Measurements from ENCODE around the gene UROC1.
"Not testable (repeated sequence)": the region's sequence is repeated elsewhere in the genome, so short reads cannot be mapped to it uniquely, and the experiment has no call there.

UROC1 gene

GRCh38 chr3:126546549-126547239 lies 29.1 kb upstream of the UROC1 start:
- DNase-seq, result no peak

- no peak for DNase-seq
Measured at GRCh38 chr3:126546013-126546412, 28.4 kb upstream of the UROC1 start.

- no peak for DNase-seq
Measured at GRCh38 chr3:126545544-126545943, 28.0 kb upstream of the UROC1 start.

DNA sequence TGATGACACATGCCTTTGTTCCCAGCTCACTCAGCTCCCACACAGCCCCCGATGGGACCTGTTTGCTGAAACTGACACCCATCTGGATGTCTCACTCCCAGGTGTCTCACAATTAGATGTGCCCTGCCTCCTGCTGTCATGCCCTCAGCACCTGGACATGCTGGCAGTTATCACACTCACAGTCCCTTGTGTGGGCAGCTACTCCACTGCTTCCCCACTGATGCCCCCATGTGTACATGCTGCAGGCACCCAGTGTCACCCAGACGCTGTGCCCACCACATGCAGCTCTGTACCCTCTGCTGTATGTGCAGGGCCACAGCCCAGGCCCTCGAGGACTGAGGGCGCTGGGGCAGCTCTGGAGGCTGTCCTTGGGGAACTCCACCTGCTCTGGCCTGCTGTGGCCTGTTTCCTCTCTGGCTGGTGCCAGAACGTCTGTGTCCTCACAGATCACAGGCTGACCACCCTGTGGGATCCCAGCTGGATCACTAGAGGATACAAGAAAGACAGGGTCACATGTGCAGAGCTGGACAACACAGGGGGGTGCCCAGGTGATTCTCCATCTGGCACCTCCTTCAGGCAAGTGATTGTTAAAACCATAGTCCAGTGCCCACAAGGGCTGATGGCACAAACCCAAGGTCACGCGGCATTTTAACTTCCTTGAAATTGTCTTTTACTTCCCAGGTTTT lies 27.2 kb upstream of the UROC1 start:
- DNase-seq, result no peak

DNA sequence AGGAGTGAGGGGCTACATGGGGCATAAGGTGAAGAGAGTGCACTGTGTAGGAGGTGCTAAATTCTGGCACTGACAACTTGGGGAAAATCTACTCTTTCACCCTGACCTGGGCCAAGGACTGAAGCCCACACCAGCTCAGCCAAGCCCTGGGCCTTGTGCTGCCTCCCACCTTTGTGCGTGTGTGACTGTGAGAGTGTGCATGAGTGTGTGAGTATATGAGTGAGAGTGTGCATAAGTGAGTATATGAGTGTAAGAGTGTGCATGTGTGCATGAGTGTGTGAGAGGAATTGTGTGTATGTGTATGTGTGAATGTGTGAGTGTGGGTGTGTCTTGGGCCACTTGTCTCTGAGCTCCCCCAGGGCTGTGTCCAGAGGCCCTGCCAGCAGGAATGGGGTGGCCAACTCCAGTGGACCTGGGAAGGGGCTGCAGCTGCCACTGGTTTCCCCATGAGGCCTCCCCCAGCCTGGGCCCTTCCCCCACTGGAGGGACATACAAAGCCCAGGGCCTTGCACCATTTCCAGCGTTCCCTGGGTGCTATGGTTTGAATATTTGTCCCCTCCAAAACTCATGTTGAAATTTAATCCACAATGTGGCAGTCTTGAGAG lies 26.0 kb upstream of the UROC1 start:
- no peak for DNase-seq

DNA sequence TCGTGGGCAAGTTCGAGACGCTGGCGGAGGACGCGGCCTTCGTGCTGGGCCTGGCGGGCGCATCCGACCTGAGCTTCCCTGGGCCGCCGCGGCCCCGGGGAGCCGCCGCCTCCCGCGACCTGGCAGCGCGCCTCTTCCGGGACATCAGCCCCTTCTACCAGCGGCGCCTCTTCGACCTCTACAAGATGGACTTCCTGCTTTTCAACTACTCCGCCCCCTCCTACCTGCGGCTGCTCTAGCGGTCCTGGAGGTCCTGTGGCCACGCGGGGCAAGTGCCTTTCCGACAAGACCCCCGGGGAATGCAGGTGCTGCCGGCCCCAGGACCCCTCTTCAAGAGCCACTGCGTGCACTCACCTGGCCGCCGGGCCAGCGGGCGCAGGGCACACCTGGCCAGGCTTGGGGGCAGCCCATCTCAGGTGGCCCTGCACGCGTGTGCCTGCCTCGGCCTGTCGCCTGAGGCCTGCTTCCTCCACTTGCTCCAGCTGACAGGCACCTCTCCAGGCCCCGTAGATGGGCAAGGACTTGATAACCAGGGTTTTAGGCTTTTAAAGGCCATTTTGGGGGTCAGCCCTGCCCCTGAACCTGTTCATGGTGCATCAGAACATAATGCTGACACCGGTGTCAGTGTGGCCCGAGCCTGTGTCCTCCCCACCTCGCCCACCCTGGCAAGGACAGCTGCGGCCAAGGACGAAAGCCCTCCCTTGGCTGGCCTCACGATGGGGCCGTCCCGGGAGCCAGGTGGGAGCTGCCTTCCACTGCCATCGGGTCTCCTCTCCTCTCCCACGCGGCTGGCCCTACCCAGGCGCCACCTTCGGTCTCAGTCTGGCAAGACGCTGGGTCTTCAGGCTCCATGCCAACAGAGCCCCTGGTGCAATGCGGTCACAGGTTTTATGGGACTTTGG lies 25.0 kb upstream of the UROC1 start:
- no peak for DNase-seq

GRCh38 chr3:126541628-126542339 lies 24.2 kb upstream of the UROC1 start:
- DNase-seq, result no peak

DNA sequence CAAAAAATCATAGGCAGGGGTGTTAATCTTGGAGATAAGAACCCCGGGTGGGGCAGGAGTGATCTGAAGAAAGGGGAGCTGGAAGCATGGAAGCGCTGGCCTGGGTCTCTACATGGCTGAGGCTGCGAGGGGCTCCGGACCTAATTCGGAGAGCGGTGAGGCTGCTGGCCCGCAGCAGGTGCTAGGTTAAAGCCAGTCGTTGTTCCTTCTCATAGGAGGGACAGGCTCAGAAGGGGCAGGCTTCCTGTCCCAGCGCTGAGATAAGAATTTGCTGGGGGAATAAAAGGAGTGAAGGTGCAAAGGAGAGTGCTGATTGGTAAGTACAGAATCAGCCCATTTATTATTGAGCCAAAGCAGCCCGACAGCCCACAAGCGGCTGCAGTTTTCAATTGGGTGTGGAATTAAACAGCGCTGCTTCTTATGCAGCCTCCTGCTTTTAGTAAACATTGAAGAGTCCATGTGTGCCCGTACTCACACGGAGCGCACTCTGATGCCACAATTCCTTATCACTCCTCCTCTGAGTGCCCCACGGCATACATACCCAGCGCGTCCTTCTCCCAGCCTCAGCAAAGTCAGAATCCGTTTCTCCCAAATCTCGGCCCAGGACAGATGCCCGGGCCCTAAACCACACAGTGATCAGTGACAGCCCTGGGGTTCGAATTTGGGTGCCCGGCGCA lies 23.5 kb upstream of the UROC1 start:
- no peak for DNase-seq

DNA sequence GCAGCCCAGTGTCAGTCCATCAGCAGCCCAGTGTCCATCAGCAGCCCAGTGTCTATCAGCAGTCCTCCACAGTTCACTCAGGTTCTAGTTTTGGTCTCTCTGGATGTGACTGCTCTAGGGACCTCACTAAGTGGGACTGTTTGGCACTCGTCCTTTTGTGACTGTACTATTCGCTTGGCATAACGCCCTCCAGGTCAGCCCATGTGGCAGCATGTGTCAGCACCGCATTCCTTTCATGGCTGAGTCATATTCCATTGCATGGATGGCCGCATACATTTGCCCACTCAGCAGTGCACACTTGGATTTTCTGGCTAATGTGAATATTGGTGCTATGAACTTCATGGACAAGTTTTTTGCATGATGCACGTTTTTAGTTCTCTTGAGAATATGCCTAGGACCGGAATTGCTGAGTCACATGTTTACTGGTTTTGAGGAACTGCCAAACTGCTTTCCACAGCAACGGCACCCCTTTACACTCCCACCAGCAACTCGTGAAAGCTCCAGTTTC lies 22.8 kb upstream of the UROC1 start:
- no peak for DNase-seq

DNA sequence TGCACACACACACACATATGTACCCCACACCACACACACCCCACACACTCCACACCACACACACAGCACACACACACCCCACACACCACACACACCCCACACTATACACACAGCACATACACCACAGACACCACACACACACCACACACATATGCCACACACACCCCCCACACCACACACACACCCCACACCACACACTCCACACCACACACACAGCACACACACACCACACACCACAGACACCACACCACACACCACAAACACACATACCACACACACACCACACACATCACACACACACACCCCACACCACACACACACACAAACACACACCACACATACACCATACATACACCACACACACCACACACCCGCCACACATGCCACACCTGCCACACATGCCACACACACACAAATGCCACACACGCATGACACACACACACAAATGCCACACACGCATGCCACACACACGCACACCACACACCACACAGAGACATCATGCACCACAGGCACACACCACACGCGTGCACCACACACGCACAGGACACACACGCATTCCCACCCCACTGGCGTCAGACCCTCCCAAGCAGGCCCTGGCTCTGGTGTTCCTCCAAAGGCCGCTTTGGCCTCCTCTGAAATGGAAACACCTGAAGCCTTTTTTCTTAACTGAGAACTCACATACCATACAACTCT lies 22.1 kb upstream of the UROC1 start:
- DNase-seq, result no peak

DNA sequence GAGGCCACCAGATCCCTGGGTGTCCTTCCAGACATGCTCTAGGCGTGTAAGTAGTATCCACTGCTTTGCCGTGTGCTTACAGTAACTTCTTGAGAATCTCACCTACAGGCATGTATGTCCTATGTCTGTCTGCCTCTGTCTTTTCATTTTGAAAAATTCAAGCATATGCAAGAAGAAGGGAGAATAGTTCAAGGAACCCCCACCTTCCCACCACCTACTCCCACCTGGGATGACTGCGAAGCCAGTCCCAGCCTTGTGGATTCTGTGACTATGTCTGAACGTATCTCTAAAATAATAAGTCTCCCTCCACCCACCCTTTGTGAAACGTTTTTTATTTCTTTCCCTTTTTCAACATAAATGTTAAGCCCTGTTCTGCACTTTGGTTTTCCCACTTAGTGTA lies 21.4 kb upstream of the UROC1 start:
- no peak for DNase-seq

DNA sequence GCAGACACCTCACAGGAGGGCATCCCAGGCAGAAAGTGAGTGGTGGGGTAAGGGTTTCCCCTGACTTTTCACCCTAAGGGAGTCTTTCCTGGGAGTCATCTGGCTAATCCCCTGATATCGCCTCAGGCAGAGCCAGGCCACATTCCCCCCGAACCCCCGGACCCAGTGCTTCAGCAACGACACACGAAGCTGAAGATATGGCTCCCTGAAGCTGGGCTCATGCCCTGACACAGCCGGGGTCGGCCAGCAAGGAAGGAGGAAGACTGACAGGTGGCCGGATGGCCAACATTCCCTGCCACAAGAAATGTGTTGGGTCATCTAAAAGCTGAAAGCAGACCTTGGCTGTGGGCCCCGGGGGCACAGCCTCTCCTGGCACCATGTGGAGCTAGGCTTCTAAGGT lies 20.7 kb upstream of the UROC1 start:
- DNase-seq, result no peak

GRCh38 chr3:126537730-126538281 lies 20.2 kb upstream of the UROC1 start:
- no peak for DNase-seq

DNA sequence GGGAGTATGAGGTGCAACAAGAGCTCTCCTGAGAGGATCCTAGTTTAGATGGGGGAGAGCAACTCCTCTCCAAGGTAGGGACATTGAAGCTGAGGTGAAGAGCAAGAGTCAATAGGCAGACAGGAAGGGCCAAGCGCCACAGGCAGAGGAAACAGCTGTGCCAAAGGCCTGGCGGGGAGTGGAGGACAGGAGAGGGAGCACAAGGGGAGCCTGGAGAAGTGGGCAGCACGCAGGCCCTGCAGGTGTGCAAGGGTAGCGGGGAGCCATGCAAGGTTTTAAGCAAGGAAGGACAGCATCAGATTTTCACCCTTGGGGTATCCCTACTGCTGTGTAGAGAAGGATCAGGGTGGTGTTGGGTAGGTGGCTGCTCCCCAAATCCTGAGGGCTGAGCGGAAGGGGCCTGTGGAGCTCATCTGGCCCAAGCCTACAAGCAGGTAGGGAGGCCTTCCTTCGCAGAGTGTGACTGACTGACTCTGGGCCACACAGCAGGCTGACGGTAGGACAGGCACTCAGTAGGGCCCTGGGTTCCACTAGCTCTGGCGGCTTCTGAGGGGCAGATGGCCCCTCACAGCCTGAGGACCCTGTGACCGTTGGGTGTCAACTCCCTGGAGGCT lies 19.6 kb upstream of the UROC1 start:
- no peak for DNase-seq

DNA sequence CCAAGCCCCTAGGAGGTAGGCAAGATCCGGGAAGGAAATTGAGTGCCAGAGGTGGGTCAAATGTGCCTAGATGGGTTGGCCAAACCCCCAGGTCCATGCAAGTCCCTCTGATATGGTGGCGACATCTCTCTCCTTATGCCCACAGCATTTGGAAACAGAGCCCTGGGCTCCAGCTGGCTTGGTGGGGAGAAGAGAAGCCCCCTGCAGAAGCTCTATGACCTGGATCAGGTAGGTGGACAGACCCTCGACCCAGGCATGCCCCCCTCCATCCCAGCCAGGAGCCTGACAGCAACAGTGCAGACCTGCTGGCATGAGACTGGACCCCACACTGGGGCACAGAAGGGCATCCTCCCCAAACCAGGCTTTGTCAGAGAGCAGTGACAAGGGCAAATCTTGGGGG lies 18.6 kb upstream of the UROC1 start:
- no peak for DNase-seq

DNA sequence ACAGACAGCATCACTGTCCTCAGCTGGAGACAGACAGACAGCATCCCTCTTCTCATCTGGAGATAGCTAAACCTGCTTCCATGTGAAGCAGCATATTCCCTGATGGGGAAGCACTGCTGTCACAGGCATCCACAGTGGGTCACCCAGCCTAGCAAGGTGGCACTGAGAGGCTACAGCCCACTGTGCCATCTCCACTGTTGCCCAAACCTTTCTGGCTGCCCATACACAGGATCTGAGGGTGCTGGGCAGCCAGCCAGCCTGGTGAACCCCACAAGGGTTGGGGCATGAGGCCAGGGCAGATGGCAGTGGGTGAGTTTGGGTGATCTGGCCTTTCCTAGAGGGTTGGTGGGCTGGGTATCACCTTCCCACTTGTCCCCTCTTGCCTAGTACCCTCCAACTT lies 18.1 kb upstream of the UROC1 start:
- no peak for DNase-seq

- DNase-seq, result not testable (repeated sequence)
Measured at GRCh38 chr3:126534716-126535115, 17.1 kb upstream of the UROC1 start.

- no peak for DNase-seq
Measured at GRCh38 chr3:126533506-126533905, 15.9 kb upstream of the UROC1 start.

DNA sequence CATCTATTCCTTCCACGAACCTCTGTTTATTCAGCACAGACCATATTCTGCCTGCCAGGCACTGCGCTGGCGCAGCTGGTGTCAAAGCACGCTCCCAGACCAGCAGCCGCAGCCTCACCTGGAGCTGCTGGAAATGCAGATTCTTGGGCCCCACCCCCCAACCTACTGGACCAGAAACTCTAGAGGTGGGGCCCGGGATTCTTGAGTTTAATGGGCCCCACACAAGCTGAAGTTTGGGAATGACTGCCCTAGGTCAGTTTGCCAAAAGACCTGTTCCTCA lies 13.4 kb upstream of the UROC1 start:
- DNase-seq, result no peak

Data from central memory CD4-positive, alpha-beta T cell (primary cell).